HepG2 (cell line): ENCODE data around the gene HOXA5. TPM values are rescaled to one million over a fixed set of nuclear protein-coding genes. Genes with fewer than 3 reads are reported as not detected.

Experiments
- BCL6 ChIP-seq: IDR thresholded peaks from 2 replicates; pipeline ENCODE4 v1.6.1; 2016; ENCODE audit warnings: missing genetic modification reagents, missing compliant biosample characterization
- CEBPB ChIP-seq: IDR thresholded peaks from 2 replicates; pipeline ENCODE4 v1.6.1; 2011; ENCODE audit warnings: low read depth, low read length, improper control_type of control experiment, borderline replicate concordance
- FOXA1 ChIP-seq, 2 experiments: fragments of 450-650 bp in 1 of 2; sonication (generic) in 1 of 2; formaldehyde crosslinking in 1 of 2; IDR thresholded peaks; 2 replicates each; pipeline versions ENCODE4 v1.4.0 to v1.6.1; 2016 to 2020; ENCODE audit warnings: missing genetic modification reagents in 1 of 2
- KLF15 ChIP-seq: sonication (generic); formaldehyde crosslinking; IDR thresholded peaks from 2 replicates; pipeline ENCODE4 v1.8.1; 2023; ENCODE audit warnings: borderline replicate concordance, mild to moderate bottlenecking, inconsistent platforms, missing genetic modification reagents, mixed read lengths
- SALL2 ChIP-seq: sonication (generic); formaldehyde crosslinking; IDR thresholded peaks from 2 replicates; pipeline ENCODE4 v1.8.1; 2023; ENCODE audit warnings: mild to moderate bottlenecking, missing genetic modification reagents, inconsistent platforms
- TAF1 ChIP-seq: sonication (generic); formaldehyde crosslinking; IDR thresholded peaks from 2 replicates; pipeline ENCODE4 v1.4.0; 2020; ENCODE audit warnings: missing genetic modification reagents
- ZFP82 ChIP-seq: sonication (generic); formaldehyde crosslinking; IDR thresholded peaks from 2 replicates; pipeline ENCODE4 v1.5.1; 2020; ENCODE audit warnings: mild to moderate bottlenecking, missing genetic modification reagents, borderline replicate concordance
- ZNF451 ChIP-seq: sonication (generic); formaldehyde crosslinking; IDR thresholded peaks from 2 replicates; pipeline ENCODE4 v1.5.0; 2020; ENCODE audit warnings: mild to moderate bottlenecking, missing genetic modification reagents
- ZNF460 ChIP-seq: sonication (generic); formaldehyde crosslinking; IDR thresholded peaks from 2 replicates; pipeline ENCODE4 v1.5.1; 2020; ENCODE audit warnings: missing genetic modification reagents, mild to moderate bottlenecking, borderline replicate concordance
- ZNF713 ChIP-seq: sonication (generic); formaldehyde crosslinking; IDR thresholded peaks from 2 replicates; pipeline ENCODE4 v1.4.0; 2020; ENCODE audit warnings: mild to moderate bottlenecking, missing genetic modification reagents
- ZSCAN25 ChIP-seq: sonication (generic); formaldehyde crosslinking; IDR thresholded peaks from 2 replicates; pipeline ENCODE4 v1.8.0; 2022; ENCODE audit warnings: mild to moderate bottlenecking, missing genetic modification reagents
- polyA plus RNA-seq, 8 experiments: library from polyadenylated mRNA; depleted of rRNA in 3 of 8; stranded (reverse) in 7 of 8; unstranded in 1 of 8; fragments of >200 nt; fragmentation: Illumina TruSeq in 4 of 8; extraction: Trizol in 4 of 8; gene quantifications; 2 replicates each; pipeline versions ENCODE4 v1.2.1 to v1.2.3, GENCODE V29; 2011 to 2016; ENCODE audit warnings: low read depth in 4 of 8, missing spikeins in 1 of 8, mixed read lengths in 1 of 8; ENCODE audit not compliant: insufficient read depth in 1 of 8
- total RNA-seq, 5 experiments: library from RNA; depleted of rRNA; stranded (reverse); fragments of >200 nt; fragmentation: Illumina TruSeq; extraction: Trizol; gene quantifications; 2 replicates each; pipeline ENCODE4 v1.2.3, GENCODE V29; 2016; ENCODE audit warnings: low read depth in 1 of 5
- TF ChIP-seq, protein P1 (sequence below): sonication (generic); formaldehyde crosslinking; IDR thresholded peaks from 2 replicates; pipeline ENCODE4 v1.5.0; 2020; ENCODE audit warnings: mild to moderate bottlenecking, missing genetic modification reagents
- TF ChIP-seq, protein P2 (sequence below): sonication (generic); formaldehyde crosslinking; IDR thresholded peaks from 2 replicates; pipeline ENCODE4 v1.8.0; 2022; ENCODE audit warnings: mild to moderate bottlenecking, missing genetic modification reagents, moderate library complexity
- TF ChIP-seq, protein P3 (sequence below): sonication (generic); formaldehyde crosslinking; IDR thresholded peaks from 2 replicates; pipeline ENCODE4 v1.8.0; 2022; ENCODE audit warnings: missing genetic modification reagents, low read depth, mild to moderate bottlenecking, borderline replicate concordance
- TF ChIP-seq, protein P4 (sequence below): sonication (generic); formaldehyde crosslinking; IDR thresholded peaks from 2 replicates; pipeline ENCODE4 v1.8.1; 2023; ENCODE audit warnings: missing genetic modification reagents, inconsistent platforms, borderline replicate concordance
- TF ChIP-seq, protein P5 (sequence below): sonication (generic); formaldehyde crosslinking; IDR thresholded peaks from 2 replicates; pipeline ENCODE4 v1.4.0; 2020; ENCODE audit warnings: missing genetic modification reagents, borderline replicate concordance
- TF ChIP-seq, protein P6 (sequence below): sonication (generic); formaldehyde crosslinking; IDR thresholded peaks from 2 replicates; pipeline ENCODE4 v1.4.0; 2020; ENCODE audit warnings: missing genetic modification reagents

HOXA5 gene
- total and polyA plus RNA-seq, 2 of the 13 experiments (the other 11 are each of a cell fraction or from before 2014, with no cell fraction given), result 3.2 to 3.6 TPM

DNA sequence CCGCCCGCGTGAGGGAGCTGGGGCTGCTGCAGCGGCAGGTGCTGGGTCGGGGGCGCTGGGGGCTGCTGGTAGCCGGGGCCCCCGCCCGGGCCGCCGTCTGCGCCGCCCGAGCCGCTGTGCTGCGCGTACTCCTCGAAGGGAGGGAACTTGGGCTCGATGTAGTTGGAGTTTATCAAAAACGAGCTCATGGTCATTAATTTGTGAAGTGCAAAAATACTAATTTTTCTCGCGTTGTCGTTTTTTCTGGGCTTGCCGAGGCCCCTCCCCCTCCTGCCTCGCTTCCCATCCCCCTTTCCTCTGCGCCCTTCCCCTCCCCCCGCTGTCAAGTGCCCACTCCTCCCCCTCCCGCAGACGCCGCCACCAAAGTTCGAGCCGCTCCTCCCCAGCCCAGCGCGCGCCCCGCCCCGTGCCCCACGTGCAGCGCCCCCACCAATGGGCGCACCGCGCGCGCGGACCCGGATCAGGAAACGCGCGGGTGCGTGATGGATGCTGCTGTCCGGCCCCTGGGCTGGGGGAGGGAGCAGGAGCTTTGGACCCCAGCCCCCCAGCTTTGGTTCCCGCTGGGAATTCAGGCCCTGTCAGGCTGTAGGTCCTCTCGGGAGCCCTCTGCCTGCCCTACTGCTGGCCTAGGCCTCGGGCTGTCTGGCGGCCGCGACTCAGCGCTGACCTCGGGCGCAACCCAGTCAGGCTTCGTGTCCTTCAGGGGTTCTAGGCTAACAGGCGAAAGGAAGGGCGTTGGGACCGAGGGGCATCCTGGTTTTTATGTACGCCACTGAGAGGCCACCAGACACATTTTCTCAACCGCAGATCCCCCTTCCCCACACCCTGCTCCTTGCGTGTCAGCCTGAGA, 12.7 kb downstream of the HOXA5 start, which contains the start of gene HOXA4 (continued):
- TF ChIP-seq, protein P1, sequence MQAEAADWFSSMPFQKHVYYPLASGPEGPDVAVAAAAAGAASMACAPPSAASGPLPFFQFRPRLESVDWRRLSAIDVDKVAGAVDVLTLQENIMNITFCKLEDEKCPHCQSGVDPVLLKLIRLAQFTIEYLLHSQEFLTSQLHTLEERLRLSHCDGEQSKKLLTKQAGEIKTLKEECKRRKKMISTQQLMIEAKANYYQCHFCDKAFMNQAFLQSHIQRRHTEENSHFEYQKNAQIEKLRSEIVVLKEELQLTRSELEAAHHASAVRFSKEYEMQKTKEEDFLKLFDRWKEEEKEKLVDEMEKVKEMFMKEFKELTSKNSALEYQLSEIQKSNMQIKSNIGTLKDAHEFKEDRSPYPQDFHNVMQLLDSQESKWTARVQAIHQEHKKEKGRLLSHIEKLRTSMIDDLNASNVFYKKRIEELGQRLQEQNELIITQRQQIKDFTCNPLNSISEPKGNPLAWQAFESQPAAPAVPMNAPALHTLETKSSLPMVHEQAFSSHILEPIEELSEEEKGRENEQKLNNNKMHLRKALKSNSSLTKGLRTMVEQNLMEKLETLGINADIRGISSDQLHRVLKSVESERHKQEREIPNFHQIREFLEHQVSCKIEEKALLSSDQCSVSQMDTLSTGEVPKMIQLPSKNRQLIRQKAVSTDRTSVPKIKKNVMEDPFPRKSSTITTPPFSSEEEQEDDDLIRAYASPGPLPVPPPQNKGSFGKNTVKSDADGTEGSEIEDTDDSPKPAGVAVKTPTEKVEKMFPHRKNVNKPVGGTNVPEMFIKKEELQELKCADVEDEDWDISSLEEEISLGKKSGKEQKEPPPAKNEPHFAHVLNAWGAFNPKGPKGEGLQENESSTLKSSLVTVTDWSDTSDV, result no peak
- TF ChIP-seq ZFP82 (CRISPR knock-in tag), result no peak
- TF ChIP-seq BCL6 (CRISPR knock-in tag), result no peak
- TF ChIP-seq, protein P2, sequence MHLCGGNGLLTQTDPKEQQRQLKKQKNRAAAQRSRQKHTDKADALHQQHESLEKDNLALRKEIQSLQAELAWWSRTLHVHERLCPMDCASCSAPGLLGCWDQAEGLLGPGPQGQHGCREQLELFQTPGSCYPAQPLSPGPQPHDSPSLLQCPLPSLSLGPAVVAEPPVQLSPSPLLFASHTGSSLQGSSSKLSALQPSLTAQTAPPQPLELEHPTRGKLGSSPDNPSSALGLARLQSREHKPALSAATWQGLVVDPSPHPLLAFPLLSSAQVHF (CRISPR knock-in tag), result 0 out of 2 replicates have a peak, but pooled peaks have one; percentile 42
- TF ChIP-seq, protein P3, sequence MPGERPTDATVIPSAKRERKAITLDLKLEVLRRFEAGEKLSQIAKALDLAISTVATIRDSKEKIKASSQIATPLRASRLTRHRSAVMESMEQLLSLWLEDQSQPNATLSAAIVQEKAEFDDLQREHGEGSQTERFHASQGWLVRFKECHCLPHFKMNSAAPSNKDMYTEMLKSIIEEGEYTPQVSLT (CRISPR knock-in tag), result no peak
- TF ChIP-seq ZNF713 (CRISPR knock-in tag), result no peak
- TF ChIP-seq ZSCAN25 (CRISPR knock-in tag), result peak; percentile 59; the same call in 1 of the 2 replicates
- TF ChIP-seq TAF1 (CRISPR knock-in tag), result peak; percentile 75
- TF ChIP-seq ZNF451 (CRISPR knock-in tag), result no peak
- TF ChIP-seq ZNF460 (CRISPR knock-in tag), result no peak
- no peak for TF ChIP-seq CEBPB
- TF ChIP-seq, protein P4, sequence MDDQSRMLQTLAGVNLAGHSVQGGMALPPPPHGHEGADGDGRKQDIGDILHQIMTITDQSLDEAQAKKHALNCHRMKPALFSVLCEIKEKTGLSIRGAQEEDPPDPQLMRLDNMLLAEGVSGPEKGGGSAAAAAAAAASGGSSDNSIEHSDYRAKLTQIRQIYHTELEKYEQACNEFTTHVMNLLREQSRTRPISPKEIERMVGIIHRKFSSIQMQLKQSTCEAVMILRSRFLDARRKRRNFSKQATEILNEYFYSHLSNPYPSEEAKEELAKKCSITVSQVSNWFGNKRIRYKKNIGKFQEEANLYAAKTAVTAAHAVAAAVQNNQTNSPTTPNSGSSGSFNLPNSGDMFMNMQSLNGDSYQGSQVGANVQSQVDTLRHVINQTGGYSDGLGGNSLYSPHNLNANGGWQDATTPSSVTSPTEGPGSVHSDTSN (CRISPR knock-in tag), result no peak
- TF ChIP-seq, protein P5, sequence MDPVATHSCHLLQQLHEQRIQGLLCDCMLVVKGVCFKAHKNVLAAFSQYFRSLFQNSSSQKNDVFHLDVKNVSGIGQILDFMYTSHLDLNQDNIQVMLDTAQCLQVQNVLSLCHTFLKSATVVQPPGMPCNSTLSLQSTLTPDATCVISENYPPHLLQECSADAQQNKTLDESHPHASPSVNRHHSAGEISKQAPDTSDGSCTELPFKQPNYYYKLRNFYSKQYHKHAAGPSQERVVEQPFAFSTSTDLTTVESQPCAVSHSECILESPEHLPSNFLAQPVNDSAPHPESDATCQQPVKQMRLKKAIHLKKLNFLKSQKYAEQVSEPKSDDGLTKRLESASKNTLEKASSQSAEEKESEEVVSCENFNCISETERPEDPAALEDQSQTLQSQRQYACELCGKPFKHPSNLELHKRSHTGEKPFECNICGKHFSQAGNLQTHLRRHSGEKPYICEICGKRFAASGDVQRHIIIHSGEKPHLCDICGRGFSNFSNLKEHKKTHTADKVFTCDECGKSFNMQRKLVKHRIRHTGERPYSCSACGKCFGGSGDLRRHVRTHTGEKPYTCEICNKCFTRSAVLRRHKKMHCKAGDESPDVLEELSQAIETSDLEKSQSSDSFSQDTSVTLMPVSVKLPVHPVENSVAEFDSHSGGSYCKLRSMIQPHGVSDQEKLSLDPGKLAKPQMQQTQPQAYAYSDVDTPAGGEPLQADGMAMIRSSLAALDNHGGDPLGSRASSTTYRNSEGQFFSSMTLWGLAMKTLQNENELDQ (CRISPR knock-in tag), result no peak
- TF ChIP-seq FOXA1 (IDR thresholded peaks at IDR 0.05), result no peak
- TF ChIP-seq FOXA1 (CRISPR knock-in tag; IDR thresholded peaks at IDR 0.05), result no peak
- TF ChIP-seq, protein P6, sequence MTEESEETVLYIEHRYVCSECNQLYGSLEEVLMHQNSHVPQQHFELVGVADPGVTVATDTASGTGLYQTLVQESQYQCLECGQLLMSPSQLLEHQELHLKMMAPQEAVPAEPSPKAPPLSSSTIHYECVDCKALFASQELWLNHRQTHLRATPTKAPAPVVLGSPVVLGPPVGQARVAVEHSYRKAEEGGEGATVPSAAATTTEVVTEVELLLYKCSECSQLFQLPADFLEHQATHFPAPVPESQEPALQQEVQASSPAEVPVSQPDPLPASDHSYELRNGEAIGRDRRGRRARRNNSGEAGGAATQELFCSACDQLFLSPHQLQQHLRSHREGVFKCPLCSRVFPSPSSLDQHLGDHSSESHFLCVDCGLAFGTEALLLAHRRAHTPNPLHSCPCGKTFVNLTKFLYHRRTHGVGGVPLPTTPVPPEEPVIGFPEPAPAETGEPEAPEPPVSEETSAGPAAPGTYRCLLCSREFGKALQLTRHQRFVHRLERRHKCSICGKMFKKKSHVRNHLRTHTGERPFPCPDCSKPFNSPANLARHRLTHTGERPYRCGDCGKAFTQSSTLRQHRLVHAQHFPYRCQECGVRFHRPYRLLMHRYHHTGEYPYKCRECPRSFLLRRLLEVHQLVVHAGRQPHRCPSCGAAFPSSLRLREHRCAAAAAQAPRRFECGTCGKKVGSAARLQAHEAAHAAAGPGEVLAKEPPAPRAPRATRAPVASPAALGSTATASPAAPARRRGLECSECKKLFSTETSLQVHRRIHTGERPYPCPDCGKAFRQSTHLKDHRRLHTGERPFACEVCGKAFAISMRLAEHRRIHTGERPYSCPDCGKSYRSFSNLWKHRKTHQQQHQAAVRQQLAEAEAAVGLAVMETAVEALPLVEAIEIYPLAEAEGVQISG (CRISPR knock-in tag), result no peak
- TF ChIP-seq SALL2, result no peak
- no peak for TF ChIP-seq KLF15 (CRISPR knock-in tag)
